ENCODE data around the gene DNAJC18.

DNA sequence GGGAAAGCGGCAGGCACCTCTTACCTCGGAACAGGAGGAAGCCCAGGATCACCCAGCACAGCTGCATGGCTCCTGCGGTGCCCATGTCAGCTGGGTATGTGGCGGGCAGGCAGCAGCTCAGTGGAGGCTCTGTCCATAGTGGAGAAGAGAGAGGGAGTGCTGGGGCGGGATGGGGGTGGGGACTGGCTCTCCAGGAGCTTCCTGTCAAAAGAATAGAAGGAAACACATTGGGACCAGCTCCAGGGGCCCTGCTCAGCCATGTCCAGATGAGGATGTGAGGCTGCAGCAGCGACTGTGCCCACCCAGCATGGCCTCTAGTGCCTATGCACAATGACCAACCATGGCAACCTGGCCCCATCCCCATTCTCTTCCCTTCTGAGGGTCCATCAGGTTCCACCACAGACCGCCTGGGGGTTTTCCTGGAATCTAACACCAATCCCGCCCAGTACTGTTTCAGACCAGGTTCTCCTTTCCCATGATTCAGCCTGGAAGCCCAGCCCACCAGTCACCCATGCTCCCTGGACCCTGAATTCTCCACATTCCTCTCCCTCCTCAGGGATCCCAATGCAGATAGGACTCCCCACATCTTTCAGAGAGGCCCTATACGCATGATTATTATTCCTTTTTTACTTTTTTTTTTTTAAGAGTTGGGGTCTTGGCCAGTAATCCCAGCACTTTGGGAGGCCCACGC is 23.4 kb upstream of the DNAJC18 start, which contains the start of gene ECSCR:
- TF ChIP-seq, protein P1, sequence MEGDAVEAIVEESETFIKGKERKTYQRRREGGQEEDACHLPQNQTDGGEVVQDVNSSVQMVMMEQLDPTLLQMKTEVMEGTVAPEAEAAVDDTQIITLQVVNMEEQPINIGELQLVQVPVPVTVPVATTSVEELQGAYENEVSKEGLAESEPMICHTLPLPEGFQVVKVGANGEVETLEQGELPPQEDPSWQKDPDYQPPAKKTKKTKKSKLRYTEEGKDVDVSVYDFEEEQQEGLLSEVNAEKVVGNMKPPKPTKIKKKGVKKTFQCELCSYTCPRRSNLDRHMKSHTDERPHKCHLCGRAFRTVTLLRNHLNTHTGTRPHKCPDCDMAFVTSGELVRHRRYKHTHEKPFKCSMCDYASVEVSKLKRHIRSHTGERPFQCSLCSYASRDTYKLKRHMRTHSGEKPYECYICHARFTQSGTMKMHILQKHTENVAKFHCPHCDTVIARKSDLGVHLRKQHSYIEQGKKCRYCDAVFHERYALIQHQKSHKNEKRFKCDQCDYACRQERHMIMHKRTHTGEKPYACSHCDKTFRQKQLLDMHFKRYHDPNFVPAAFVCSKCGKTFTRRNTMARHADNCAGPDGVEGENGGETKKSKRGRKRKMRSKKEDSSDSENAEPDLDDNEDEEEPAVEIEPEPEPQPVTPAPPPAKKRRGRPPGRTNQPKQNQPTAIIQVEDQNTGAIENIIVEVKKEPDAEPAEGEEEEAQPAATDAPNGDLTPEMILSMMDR (IDR thresholded peaks at IDR 0.05) = no peak
- TF ChIP-seq POLR2A (IDR thresholded peaks at IDR 0.05) = no peak
- TF ChIP-seq EP300 (IDR thresholded peaks at IDR 0.05) = no peak

Data from tibial nerve (tissue), 4 donors.